Caco-2 (cell line): Measurements from ENCODE around the gene GNAS-AS1. TPM values are rescaled to one million over a fixed set of nuclear protein-coding genes. Genes with fewer than 3 reads are reported as not detected.
A peak's percentile ranks its signal among the peaks of the same experiment; 100 is the strongest.

ENCODE experiments used
- BruUV-seq: library from RNA; stranded (reverse); fragments of 400-500 nt; replicated peaks from 2 replicates; lab custom pipeline; 2021; lab: Mats Ljungman, UMichigan
- CTCF ChIA-PET: fragments of 300-600 bp; sonication (Branson Sonifier 250); formaldehyde crosslinking; loops from one replicate; lab custom pipeline; 2022; ENCODE audit warnings: antibody characterized with exemption; lab: Charles Lee
- POLR2A ChIA-PET: fragments of 300-600 bp; sonication (Branson Sonifier 250); formaldehyde crosslinking; loops from one replicate; lab custom pipeline; 2022; ENCODE audit warnings: antibody characterized with exemption; lab: Charles Lee
- DNase-seq, 2 experiments: peaks; one replicate each; pipeline versions ENCODE4 v3.0.0 to v3.0.0-alpha.2; 2020 to 2022
- H3K27me3 ChIP-seq: replicated peaks from 2 replicates; pipeline ENCODE4 v1.6.0; 2011; ENCODE audit warnings: low read length; ENCODE audit not compliant: control insufficient read depth, insufficient read depth
- H3K36me3 ChIP-seq: 2 replicates; pipeline ENCODE4 v1.5.1; 2011; ENCODE audit warnings: low read length; ENCODE audit not compliant: control insufficient read depth, insufficient read depth
- H3K4me1 ChIP-seq: fragments of 250-450 bp; sonication (Bioruptor Pico); 2 replicates; pipeline ENCODE4 v1.5.1; 2020; ENCODE audit warnings: mild to moderate bottlenecking
- H3K4me3 ChIP-seq: 2 replicates; pipeline ENCODE4 v1.5.1; 2011; ENCODE audit warnings: low read depth, mild to moderate bottlenecking, control low read depth, low read length
- H3K9me3 ChIP-seq: fragments of 250-450 bp; sonication (Bioruptor Pico); 2 replicates; pipeline ENCODE4 v1.5.1; 2020; ENCODE audit warnings: mild to moderate bottlenecking, moderate library complexity
- H3K27ac Mint-ChIP-seq: one replicate; pipeline ENCODE4 v1.8.0; 2022; ENCODE audit warnings: mixed read lengths; ENCODE audit not compliant: unreplicated experiment
- H3K27me3 Mint-ChIP-seq: one replicate; pipeline ENCODE4 v1.8.0; 2022; ENCODE audit warnings: mixed read lengths; ENCODE audit not compliant: insufficient read depth, unreplicated experiment
- H3K36me3 Mint-ChIP-seq: one replicate; pipeline ENCODE4 v1.8.0; 2022; ENCODE audit warnings: mild to moderate bottlenecking, mixed read lengths; ENCODE audit not compliant: insufficient read depth, unreplicated experiment
- H3K4me1 Mint-ChIP-seq: one replicate; pipeline ENCODE4 v1.8.0; 2022; ENCODE audit warnings: low read depth, mixed read lengths; ENCODE audit not compliant: unreplicated experiment
- H3K4me3 Mint-ChIP-seq: one replicate; pipeline ENCODE4 v1.8.0; 2022; ENCODE audit warnings: mild to moderate bottlenecking, moderate library complexity, mixed read lengths; ENCODE audit not compliant: unreplicated experiment
- H3K9me3 Mint-ChIP-seq: one replicate; pipeline ENCODE4 v1.8.0; 2022; ENCODE audit warnings: mixed read lengths; ENCODE audit not compliant: unreplicated experiment
- CTCF ChIP-seq, 2 experiments: fragments of 200-600 bp in 1 of 2; IDR thresholded peaks; 1 replicate in 1 of 2; 2 replicates in 1 of 2; pipeline versions ENCODE4 v1.5.1 to v1.8.0; 2011 to 2022; ENCODE audit warnings: antibody characterized with exemption in 1 of 2, control low read depth in 1 of 2, inconsistent platforms in 1 of 2, low read depth in 1 of 2, low read length in 1 of 2, mild to moderate bottlenecking in 1 of 2, moderate library complexity in 1 of 2; ENCODE audit not compliant: insufficient read depth in 1 of 2, severe bottlenecking in 1 of 2, unreplicated experiment in 1 of 2
- intact Hi-C: fragments of 100-400 bp; cut with micrococcal nuclease; formaldehyde crosslinking; loops from one replicate; pipeline ENCODE4 v1.10.0; 2022; ENCODE audit not compliant: unreplicated experiment
- microRNA-seq: library from miRNA; unstranded; fragments of <30 nt; microRNA quantifications from one replicate; pipeline ENCODE4 v1.2.0, GENCODE V29; 2022
- total RNA-seq: library from RNA; stranded (reverse); gene quantifications from 2 replicates; pipeline ENCODE4 v1.2.3, GENCODE V29; 2022

The GNAS-AS1 gene
- total RNA-seq, 1 experiment from 2014 or later, result 5.1 TPM

- no peak for TF ChIP-seq CTCF (IDR thresholded peaks at IDR 0.05; ENCODE audit: insufficient read depth in 1 of 2, low read depth in 1 of 2, low read length in 1 of 2, severe bottlenecking in 1 of 2, unreplicated experiment in 1 of 2)
- Mint-ChIP-seq H3K27me3 (peaks cover 46% of the 10 kb centered on the region), H3K9me3 (no peaks in the 10 kb centered on the region), H3K36me3 (no peaks in the 10 kb centered on the region), H3K4me1 (no peaks in the 10 kb centered on the region), H3K27ac (no peak overlapping the region), H3K4me3 (no peak overlapping the region)
- no peak for DNase-seq
- Histone ChIP-seq H3K4me1 (no peaks in the 10 kb centered on the region), H3K4me3 (no peak overlapping the region), H3K36me3 (no peaks in the 10 kb centered on the region), H3K27me3 (peaks cover 6% of the 10 kb centered on the region), H3K9me3 (no peaks in the 10 kb centered on the region)
- no TSS peak for BruUV-seq
- ChIA-PET CTCF (no interaction called here), POLR2A (no interaction called here)
- intact Hi-C loops, result no loop called here
These were observed 76.5 kb downstream of the GNAS-AS1 start for GRCh38 chr20:58774214-58774613.

GRCh38 chr20:58772786-58773185 lies 77.9 kb downstream of the GNAS-AS1 start:
- no peaks in the 10 kb centered on the region for H3K9me3 ChIP-seq
- no peak for TF ChIP-seq CTCF (IDR thresholded peaks at IDR 0.05; ENCODE audit: insufficient read depth in 1 of 2, low read depth in 1 of 2, low read length in 1 of 2, severe bottlenecking in 1 of 2, unreplicated experiment in 1 of 2)

More at GRCh38 chr20:58772786-58773185, 77.9 kb downstream of the GNAS-AS1 start:
- H3K4me1 ChIP-seq, result no peaks in the 10 kb centered on the region
- intact Hi-C loops, result no loop called here
- H3K27me3 ChIP-seq, result peaks cover 10% of the 10 kb centered on the region
- Mint-ChIP-seq H3K4me1 (no peaks in the 10 kb centered on the region), H3K36me3 (no peaks in the 10 kb centered on the region), H3K9me3 (no peaks in the 10 kb centered on the region), H3K4me3 (no peak overlapping the region), H3K27me3 (peaks cover 44% of the 10 kb centered on the region), H3K27ac (no peak overlapping the region)
- no TSS peak for BruUV-seq
- POLR2A ChIA-PET, result no interaction called here
- peak in 1 of 2 experiments; percentile 26 for DNase-seq
- no peaks in the 10 kb centered on the region for H3K36me3 ChIP-seq
- CTCF ChIA-PET, result no interaction called here
- H3K4me3 ChIP-seq, result no peak overlapping the region

Small RNAs within 50 kb of the gene (microRNA-seq; reads per million reads assigned to microRNA genes)
- gene MIR298, result not detected

Other genes starting within 250 kb of the GNAS-AS1 start
- 82.2 and 97.0 TPM in 2 replicates for gene STX16, start 199.6 kb downstream of the GNAS-AS1 start, total RNA-seq
- gene NPEPL1, start 158.1 kb downstream of the GNAS-AS1 start, total RNA-seq, result 32.9 and 41.9 TPM in 2 replicates
- gene GNAS, start 1.8 kb upstream of the GNAS-AS1 start, total RNA-seq, result 1,877 and 1,936 TPM in 2 replicates
- 230 TPM in 2 replicates for gene NELFCD, start 130.4 kb upstream of the GNAS-AS1 start, total RNA-seq
- gene CTSZ, start 156.4 kb upstream of the GNAS-AS1 start, total RNA-seq, result 202 and 228 TPM in 2 replicates
- gene TUBB1, start 168.5 kb upstream of the GNAS-AS1 start, total RNA-seq, result 0.16 and 0.18 TPM in 2 replicates
- gene ATP5F1E, start 181.4 kb upstream of the GNAS-AS1 start, total RNA-seq, result 181 and 186 TPM in 2 replicates
- gene PRELID3B, start 191.9 kb upstream of the GNAS-AS1 start, total RNA-seq, result 170 and 171 TPM in 2 replicates